ENCODE data around the gene OR5K1. TPM values are rescaled to one million over a fixed set of nuclear protein-coding genes. Genes with fewer than 3 reads are reported as not detected.

OR5K1 gene
- total and polyA plus RNA-seq, 4 donors: not detected

DNA sequence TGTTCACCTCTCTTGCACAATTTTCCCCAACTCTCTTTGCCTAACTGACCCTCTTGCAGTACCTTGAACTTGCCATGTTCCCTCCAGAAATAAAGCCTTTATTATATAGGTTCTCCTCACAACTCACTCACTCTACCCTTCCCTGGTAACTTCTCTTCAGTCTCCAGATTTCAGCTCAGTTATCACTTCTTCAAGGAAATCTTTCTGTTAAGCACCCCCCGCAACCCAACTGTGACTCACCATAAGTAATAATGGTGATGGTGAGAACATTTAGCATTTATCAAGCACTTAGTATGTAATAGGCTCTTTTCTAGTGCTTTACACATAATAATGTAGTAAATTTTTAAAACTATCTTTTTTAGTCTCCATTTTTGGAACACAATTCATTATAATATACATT, 8.1 kb upstream of the OR5K1 start:
- Histone ChIP-seq H3K27me3 (ENCODE audit: control insufficient read depth in 1 of 2, insufficient read depth in 2 of 2, low read length in 1 of 2) (no peaks in the 10 kb centered on the region), H3K4me3 (ENCODE audit: low read length in 2 of 2) (no peak overlapping the region), H3K9me3 (ENCODE audit: control insufficient read depth, low read length) (peaks cover 4% of the 10 kb centered on the region), H3K27ac (ENCODE audit: low read depth in 1 of 2, low read length in 2 of 2) (no peak overlapping the region), H3K4me1 (ENCODE audit: control insufficient read depth in 1 of 2, insufficient read depth in 2 of 2, low read length in 2 of 2) (no peaks in the 10 kb centered on the region), H3K36me3 (ENCODE audit: control insufficient read depth in 1 of 2, insufficient read depth in 2 of 2, low read length in 1 of 2) (no peaks in the 10 kb centered on the region)
- intact Hi-C loops (cut with DNase I): no loop called here
- ATAC-seq (ENCODE audit: low FRiP score): no peak
- 91 to 92% methylated on average over 1 of the region's 1 CpG for WGBS, 2 donors
- no peak for DNase-seq

DNA sequence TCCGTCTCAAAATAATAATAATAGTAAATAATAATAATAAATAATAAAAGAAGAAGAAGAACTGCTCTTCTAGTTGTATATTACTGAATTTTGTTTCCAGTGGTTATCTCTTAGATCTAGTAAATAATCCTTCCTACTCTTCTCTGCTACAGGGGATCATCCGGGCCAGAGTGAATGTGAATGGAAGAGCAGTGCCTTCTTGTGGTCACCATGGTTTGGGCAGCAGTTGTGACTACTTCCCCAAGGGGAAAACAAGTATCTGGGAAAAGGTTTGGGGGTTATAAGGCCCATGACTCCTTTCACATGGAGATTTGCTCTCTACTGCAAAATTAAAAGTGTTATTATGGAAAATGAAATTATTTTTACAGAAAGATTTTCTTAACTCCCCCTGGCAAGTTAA, 5.5 kb upstream of the OR5K1 start:
- H3K27me3 ChIP-seq (ENCODE audit: control insufficient read depth in 1 of 2, insufficient read depth in 2 of 2, low read length in 1 of 2): no peaks in the 10 kb centered on the region
- DNase-seq (no peak), ATAC-seq (ENCODE audit: low FRiP score) (no peak)
- H3K4me3 ChIP-seq (ENCODE audit: low read length in 2 of 2): no peak overlapping the region
- intact Hi-C loops (cut with DNase I): no loop called here
- H3K9me3 ChIP-seq (ENCODE audit: control insufficient read depth, low read length): peaks cover 5% of the 10 kb centered on the region
- H3K4me1 ChIP-seq (ENCODE audit: control insufficient read depth in 1 of 2, insufficient read depth in 2 of 2, low read length in 2 of 2): no peaks in the 10 kb centered on the region
- no peaks in the 10 kb centered on the region for H3K36me3 ChIP-seq (ENCODE audit: control insufficient read depth in 1 of 2, insufficient read depth in 2 of 2, low read length in 1 of 2)
- WGBS, 2 donors: 89 to 91% methylated on average over 2 of the region's 2 CpGs
- H3K27ac ChIP-seq (ENCODE audit: low read depth in 1 of 2, low read length in 2 of 2): no peak overlapping the region

DNA sequence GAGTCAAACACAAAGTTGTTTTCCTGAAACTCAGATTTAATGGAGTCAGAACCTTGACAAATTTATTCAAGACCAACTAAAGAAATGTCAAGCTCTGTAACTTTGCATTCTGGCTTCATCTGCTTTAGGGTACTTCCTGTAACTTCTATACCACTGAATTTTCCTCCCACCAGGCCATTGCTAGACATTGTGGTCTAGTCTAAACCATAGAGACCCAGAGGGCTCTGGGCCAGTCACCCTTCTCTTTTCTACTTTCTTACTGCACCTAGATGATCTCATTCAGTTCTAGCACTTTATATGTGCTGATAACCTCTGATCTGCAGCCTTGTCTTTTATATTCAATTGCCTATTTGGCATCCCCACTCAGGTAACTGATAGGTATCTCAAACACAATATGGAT, 2.8 kb upstream of the OR5K1 start:
- H3K4me3 ChIP-seq (ENCODE audit: low read length in 2 of 2): no peak overlapping the region
- intact Hi-C loops (cut with DNase I): no loop called here
- DNase-seq (no peak), ATAC-seq (ENCODE audit: low FRiP score) (no peak)
- no peaks in the 10 kb centered on the region for H3K36me3 ChIP-seq (ENCODE audit: control insufficient read depth in 1 of 2, insufficient read depth in 2 of 2, low read length in 1 of 2)
- H3K4me1 ChIP-seq (ENCODE audit: control insufficient read depth in 1 of 2, insufficient read depth in 2 of 2, low read length in 2 of 2): no peaks in the 10 kb centered on the region
- no peak overlapping the region for H3K27ac ChIP-seq (ENCODE audit: low read depth in 1 of 2, low read length in 2 of 2)
- H3K27me3 ChIP-seq (ENCODE audit: control insufficient read depth in 1 of 2, insufficient read depth in 2 of 2, low read length in 1 of 2): no peaks in the 10 kb centered on the region
- peaks cover 1% of the 10 kb centered on the region for H3K9me3 ChIP-seq (ENCODE audit: control insufficient read depth, low read length)

DNA sequence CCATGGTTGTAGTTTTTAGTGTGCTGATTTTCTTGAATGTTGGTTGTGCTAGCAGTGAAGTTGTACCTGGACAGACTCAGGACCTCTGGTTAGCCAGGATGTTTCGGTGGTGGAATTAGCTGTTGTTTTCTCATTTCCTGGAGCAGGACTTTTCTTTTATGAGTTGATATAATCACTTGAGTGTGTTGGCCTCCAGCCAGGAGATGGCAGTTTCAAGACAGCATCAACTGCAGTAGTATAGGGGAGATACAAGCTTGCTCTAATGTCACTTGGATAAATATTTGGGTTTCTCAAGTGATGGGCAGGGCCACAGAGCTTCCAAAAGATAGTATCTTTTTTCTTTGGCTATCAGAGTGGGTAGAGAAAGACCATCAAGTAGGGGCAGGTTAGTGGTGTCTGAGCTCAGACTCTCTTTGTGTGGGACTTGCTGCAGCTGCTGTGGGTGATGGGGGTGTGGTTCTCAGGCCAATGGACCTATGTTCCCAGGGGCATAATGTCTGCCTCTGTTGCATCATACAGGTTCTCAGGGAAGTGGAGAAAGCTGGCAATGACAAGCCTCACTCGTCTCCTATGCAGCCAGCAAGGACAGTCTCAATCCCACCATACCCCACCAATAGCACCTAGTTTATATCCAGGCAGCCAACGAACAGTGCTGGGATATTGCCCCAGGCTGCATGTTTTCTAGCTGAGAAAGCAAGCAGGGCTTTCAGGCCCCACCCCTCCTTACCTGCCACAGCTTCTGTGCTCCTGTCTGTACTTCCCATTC, 19.9 kb downstream of the OR5K1 start:
- Histone ChIP-seq H3K36me3 (ENCODE audit: control insufficient read depth in 1 of 2, insufficient read depth in 2 of 2, low read length in 1 of 2) (no peaks in the 10 kb centered on the region), H3K4me3 (ENCODE audit: low read length in 2 of 2) (no peak overlapping the region), H3K27me3 (ENCODE audit: control insufficient read depth in 1 of 2, insufficient read depth in 2 of 2, low read length in 1 of 2) (peaks cover 0 to 1% of the 10 kb centered on the region in 2 donors), H3K9me3 (ENCODE audit: control insufficient read depth, low read length) (peaks cover 16% of the 10 kb centered on the region), H3K4me1 (ENCODE audit: control insufficient read depth in 1 of 2, insufficient read depth in 2 of 2, low read length in 2 of 2) (no peaks in the 10 kb centered on the region), H3K27ac (ENCODE audit: low read depth in 1 of 2, low read length in 2 of 2) (no peak overlapping the region)
- DNase-seq (no peak), ATAC-seq (ENCODE audit: low FRiP score) (no peak)
- 66 to 70% methylated on average over 3 of the region's 3 CpGs for WGBS, 2 donors
- intact Hi-C loops (cut with DNase I): no loop called here

DNA sequence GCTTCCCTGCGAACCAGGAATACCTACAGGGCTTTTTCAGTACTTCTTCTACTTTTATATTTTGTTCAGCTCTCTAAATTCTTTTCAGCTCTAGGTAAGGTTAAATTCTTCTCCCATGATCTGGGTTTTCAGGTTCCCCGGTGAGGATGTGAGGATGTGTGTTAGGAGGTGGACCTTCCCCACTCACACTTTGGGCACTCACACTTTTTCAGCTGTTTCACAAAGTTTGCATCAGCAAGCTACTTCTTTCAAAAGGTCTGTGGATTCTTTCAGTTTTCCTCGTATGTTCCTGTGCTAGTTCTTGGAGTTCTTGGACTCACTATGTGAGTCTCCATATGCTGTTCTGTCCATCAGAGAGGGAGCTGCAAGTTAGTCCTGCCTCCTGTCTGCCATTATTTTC, 20.6 kb downstream of the OR5K1 start:
- ATAC-seq (ENCODE audit: low FRiP score) (no peak), DNase-seq (no peak)
- no peak overlapping the region for H3K27ac ChIP-seq (ENCODE audit: low read depth in 1 of 2, low read length in 2 of 2)
- H3K9me3 ChIP-seq (ENCODE audit: control insufficient read depth, low read length): peaks cover 16% of the 10 kb centered on the region
- H3K27me3 ChIP-seq (ENCODE audit: control insufficient read depth in 1 of 2, insufficient read depth in 2 of 2, low read length in 1 of 2): peaks cover 0 to 1% of the 10 kb centered on the region in 2 donors
- no peak overlapping the region for H3K4me3 ChIP-seq (ENCODE audit: low read length in 2 of 2)
- WGBS, 2 donors: 82 to 83% methylated on average over 3 of the region's 3 CpGs
- intact Hi-C loops (cut with DNase I): no loop called here
- no peaks in the 10 kb centered on the region for H3K36me3 ChIP-seq (ENCODE audit: control insufficient read depth in 1 of 2, insufficient read depth in 2 of 2, low read length in 1 of 2)
- H3K4me1 ChIP-seq (ENCODE audit: control insufficient read depth in 1 of 2, insufficient read depth in 2 of 2, low read length in 2 of 2): no peaks in the 10 kb centered on the region

DNA sequence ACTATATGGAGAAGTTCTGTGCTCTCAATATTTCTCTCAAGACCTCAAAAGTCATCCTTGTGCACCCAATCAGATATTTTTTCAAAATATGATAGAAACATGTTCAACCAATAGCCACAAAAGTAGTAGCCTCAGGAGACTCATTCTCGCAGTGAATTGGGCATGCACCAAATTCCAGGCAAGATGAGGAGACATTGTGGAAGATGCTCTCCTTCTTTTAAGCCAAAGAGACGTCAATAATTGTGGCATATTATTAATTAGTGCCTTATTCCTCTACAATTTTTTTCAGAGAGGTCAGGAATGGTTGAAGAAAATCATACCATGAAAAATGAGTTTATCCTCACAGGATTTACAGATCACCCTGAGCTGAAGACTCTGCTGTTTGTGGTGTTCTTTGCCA, 34.4 kb downstream of the OR5K1 start, which contains the start of gene OR5K2:
Gene OR5K2, plus strand, starts transcription at position 301 of the 400 bp plus-strand sequence. Its CDS starts 0 bp downstream, at position 301.
- Histone ChIP-seq H3K4me1 (ENCODE audit: control insufficient read depth in 1 of 2, insufficient read depth in 2 of 2, low read length in 2 of 2) (no peaks in the 10 kb centered on the region), H3K27me3 (ENCODE audit: control insufficient read depth in 1 of 2, insufficient read depth in 2 of 2, low read length in 1 of 2) (no peaks in the 10 kb centered on the region), H3K4me3 (ENCODE audit: low read length in 2 of 2) (no peak within 1 kb of the TSS), H3K27ac (ENCODE audit: low read depth in 1 of 2, low read length in 2 of 2) (no peak within 1 kb of the TSS), H3K9me3 (ENCODE audit: control insufficient read depth, low read length) (no peaks in the 10 kb centered on the region), H3K36me3 (ENCODE audit: control insufficient read depth in 1 of 2, insufficient read depth in 2 of 2, low read length in 1 of 2) (no peaks in the 10 kb centered on the region)
- no peak for ATAC-seq (ENCODE audit: low FRiP score)
- 64 to 81% methylated on average over 2 of the region's 2 CpGs for WGBS, 2 donors
- intact Hi-C loops (cut with DNase I): no loop called here
- no peak for DNase-seq

DNA sequence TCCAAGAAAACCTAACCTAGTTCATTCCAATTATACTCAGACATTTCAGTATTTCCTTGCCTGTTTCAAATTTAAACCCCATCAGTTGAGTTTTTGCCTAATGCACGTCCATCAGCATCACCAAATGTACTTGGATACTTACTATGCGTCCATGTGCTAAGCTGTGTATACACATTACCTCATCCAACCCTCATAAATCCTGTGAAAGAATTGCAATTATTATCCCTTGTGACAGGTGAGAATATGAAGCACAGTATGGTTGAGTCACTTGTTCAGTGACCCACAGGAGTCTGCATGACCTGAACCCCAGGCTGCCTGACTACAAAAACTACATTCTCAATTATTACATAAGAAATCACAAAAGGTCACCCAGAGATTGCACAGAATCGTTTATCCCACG, 37.0 kb downstream of the OR5K1 start:
- intact Hi-C loops (cut with DNase I): no loop called here
- no peak overlapping the region for H3K4me3 ChIP-seq (ENCODE audit: low read length in 2 of 2)
- no peaks in the 10 kb centered on the region for H3K27me3 ChIP-seq (ENCODE audit: control insufficient read depth in 1 of 2, insufficient read depth in 2 of 2, low read length in 1 of 2)
- DNase-seq: no peak
- H3K4me1 ChIP-seq (ENCODE audit: control insufficient read depth in 1 of 2, insufficient read depth in 2 of 2, low read length in 2 of 2): no peaks in the 10 kb centered on the region
- WGBS, 2 donors: 55 to 64% methylated on average over 4 of the region's 4 CpGs
- no peak for ATAC-seq (ENCODE audit: low FRiP score)
- H3K27ac ChIP-seq (ENCODE audit: low read depth in 1 of 2, low read length in 2 of 2): no peak overlapping the region
- no peaks in the 10 kb centered on the region for H3K9me3 ChIP-seq (ENCODE audit: control insufficient read depth, low read length)
- no peaks in the 10 kb centered on the region for H3K36me3 ChIP-seq (ENCODE audit: control insufficient read depth in 1 of 2, insufficient read depth in 2 of 2, low read length in 1 of 2)

DNA sequence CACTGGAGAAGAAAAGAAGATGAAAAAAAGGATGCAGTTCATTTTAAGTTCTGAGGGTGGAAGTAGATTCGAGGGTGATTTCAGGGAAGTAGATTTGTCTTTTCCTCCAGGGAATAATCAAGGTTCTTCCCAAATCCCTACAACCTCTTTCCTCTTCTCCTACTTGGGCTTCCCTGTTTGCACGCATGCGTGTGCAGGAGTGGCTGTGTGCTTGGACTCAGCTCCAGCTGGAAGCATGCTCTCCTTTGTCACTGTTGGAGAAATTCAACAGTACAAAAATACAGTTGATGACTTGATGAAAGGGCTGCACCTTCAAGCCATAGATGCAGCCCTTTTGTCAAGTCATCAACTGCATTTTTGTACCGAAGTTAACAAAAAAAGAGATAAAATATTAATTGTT, 38.3 kb downstream of the OR5K1 start:
- ATAC-seq (ENCODE audit: low FRiP score) (no peak), DNase-seq (no peak)
- Histone ChIP-seq H3K27ac (ENCODE audit: low read depth in 1 of 2, low read length in 2 of 2) (no peak overlapping the region), H3K4me1 (ENCODE audit: control insufficient read depth in 1 of 2, insufficient read depth in 2 of 2, low read length in 2 of 2) (no peaks in the 10 kb centered on the region), H3K9me3 (ENCODE audit: control insufficient read depth, low read length) (no peaks in the 10 kb centered on the region), H3K27me3 (ENCODE audit: control insufficient read depth in 1 of 2, insufficient read depth in 2 of 2, low read length in 1 of 2) (no peaks in the 10 kb centered on the region), H3K36me3 (ENCODE audit: control insufficient read depth in 1 of 2, insufficient read depth in 2 of 2, low read length in 1 of 2) (no peaks in the 10 kb centered on the region), H3K4me3 (ENCODE audit: low read length in 2 of 2) (no peak overlapping the region)
- intact Hi-C loops (cut with DNase I): no loop called here
- WGBS, 2 donors: 58 to 81% methylated on average over 4 of the region's 4 CpGs

DNA sequence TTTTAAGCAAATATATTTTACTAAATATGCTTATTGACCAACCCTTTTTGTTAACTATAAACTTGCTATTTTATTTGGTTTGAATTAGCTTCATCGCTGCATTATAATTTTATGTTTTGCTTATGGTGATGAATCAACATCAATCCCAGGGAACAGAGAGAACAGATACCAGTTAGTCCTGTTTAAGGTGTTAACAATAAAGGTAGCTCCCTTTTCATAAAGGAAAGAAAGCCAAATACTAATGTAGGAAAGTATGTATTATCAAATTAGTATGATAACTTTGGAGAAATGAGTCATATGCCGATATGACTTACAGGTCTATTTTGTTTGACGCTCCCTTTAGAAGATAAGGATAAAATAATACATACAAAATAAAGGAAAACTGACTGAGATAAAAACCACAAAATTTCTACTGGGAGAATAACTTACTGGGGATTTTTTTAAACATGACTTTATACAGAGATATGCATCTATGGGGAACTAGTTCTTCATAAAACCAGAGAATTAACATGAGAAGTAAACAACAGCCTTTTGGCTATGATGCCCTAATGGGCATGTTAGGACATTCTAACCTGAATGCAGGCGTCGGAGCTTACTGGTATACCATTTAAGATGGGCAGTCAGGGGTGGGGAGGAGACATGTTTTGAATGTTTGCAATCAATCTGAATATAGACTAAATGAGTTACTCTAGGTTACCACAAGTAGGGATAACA, 39.0 kb downstream of the OR5K1 start:
- no peaks in the 10 kb centered on the region for H3K4me1 ChIP-seq (ENCODE audit: control insufficient read depth in 1 of 2, insufficient read depth in 2 of 2, low read length in 2 of 2)
- no peak overlapping the region for H3K27ac ChIP-seq (ENCODE audit: low read depth in 1 of 2, low read length in 2 of 2)
- no peak for DNase-seq
- no peaks in the 10 kb centered on the region for H3K9me3 ChIP-seq (ENCODE audit: control insufficient read depth, low read length)
- no peaks in the 10 kb centered on the region for H3K27me3 ChIP-seq (ENCODE audit: control insufficient read depth in 1 of 2, insufficient read depth in 2 of 2, low read length in 1 of 2)
- 92 to 93% methylated on average over 5 of the region's 5 CpGs for WGBS, 2 donors
- ATAC-seq (ENCODE audit: low FRiP score): no peak
- peaks cover 0 to 2% of the 10 kb centered on the region in 2 donors for H3K36me3 ChIP-seq (ENCODE audit: control insufficient read depth in 1 of 2, insufficient read depth in 2 of 2, low read length in 1 of 2)
- no peak overlapping the region for H3K4me3 ChIP-seq (ENCODE audit: low read length in 2 of 2)
- intact Hi-C loops (cut with DNase I): no loop called here

Data from aorta (tissue), 5 donors.